ENCODE data around the gene SUOX.

- no peak for TF ChIP-seq POLR2A (IDR thresholded peaks at IDR 0.05)
- TF ChIP-seq, protein P1, sequence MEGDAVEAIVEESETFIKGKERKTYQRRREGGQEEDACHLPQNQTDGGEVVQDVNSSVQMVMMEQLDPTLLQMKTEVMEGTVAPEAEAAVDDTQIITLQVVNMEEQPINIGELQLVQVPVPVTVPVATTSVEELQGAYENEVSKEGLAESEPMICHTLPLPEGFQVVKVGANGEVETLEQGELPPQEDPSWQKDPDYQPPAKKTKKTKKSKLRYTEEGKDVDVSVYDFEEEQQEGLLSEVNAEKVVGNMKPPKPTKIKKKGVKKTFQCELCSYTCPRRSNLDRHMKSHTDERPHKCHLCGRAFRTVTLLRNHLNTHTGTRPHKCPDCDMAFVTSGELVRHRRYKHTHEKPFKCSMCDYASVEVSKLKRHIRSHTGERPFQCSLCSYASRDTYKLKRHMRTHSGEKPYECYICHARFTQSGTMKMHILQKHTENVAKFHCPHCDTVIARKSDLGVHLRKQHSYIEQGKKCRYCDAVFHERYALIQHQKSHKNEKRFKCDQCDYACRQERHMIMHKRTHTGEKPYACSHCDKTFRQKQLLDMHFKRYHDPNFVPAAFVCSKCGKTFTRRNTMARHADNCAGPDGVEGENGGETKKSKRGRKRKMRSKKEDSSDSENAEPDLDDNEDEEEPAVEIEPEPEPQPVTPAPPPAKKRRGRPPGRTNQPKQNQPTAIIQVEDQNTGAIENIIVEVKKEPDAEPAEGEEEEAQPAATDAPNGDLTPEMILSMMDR (IDR thresholded peaks at IDR 0.05): no peak
Observed at GRCh38 chr12:56029166-56029519, 32.1 kb downstream of the SUOX start.
